Skeletal muscle tissue (tissue), 4 donors: ENCODE measurements around the gene CTU1. TPM values are rescaled to one million over a fixed set of nuclear protein-coding genes. Genes with fewer than 3 reads are reported as not detected.

Source experiments
- H3K27ac ChIP-seq: one replicate; pipeline ENCODE4 v1.7.0; 2013; ENCODE audit warnings: mild to moderate bottlenecking, low read depth, low read length, inconsistent platforms
- H3K27me3 ChIP-seq, 3 donors: one replicate each; pipeline ENCODE4 v1.7.0; 2013; ENCODE audit warnings: low read length in 3 of 3; ENCODE audit not compliant: control insufficient read depth in 3 of 3, insufficient read depth in 3 of 3
- H3K36me3 ChIP-seq, 3 donors: one replicate each; pipeline ENCODE4 v1.7.0; 2013; ENCODE audit warnings: low read length in 3 of 3; ENCODE audit not compliant: control insufficient read depth in 3 of 3, insufficient read depth in 3 of 3
- H3K4me1 ChIP-seq, 3 donors: one replicate each; pipeline ENCODE4 v1.7.0; 2013; ENCODE audit warnings: low read length in 3 of 3, mild to moderate bottlenecking in 3 of 3; ENCODE audit not compliant: control insufficient read depth in 3 of 3, insufficient read depth in 3 of 3
- H3K4me3 ChIP-seq, 3 donors: one replicate each; pipeline ENCODE4 v1.7.0; 2013; ENCODE audit warnings: low read length in 3 of 3
- H3K9ac ChIP-seq, 3 donors: one replicate each; pipeline ENCODE4 v1.7.0; 2013; ENCODE audit warnings: low read length in 3 of 3, mild to moderate bottlenecking in 3 of 3, moderate library complexity in 2 of 3, low read depth in 1 of 3
- H3K9me3 ChIP-seq, 3 donors: one replicate each; pipeline ENCODE4 v1.7.0; 2013; ENCODE audit warnings: low read length in 3 of 3; ENCODE audit not compliant: control insufficient read depth in 3 of 3
- total RNA-seq: library from RNA; depleted of rRNA; stranded (reverse); fragments of >200 nt; gene quantifications from one replicate; pipeline ENCODE4 v1.2.3, GENCODE V29; 2014
- donor health status: Osteomylitis.

The CTU1 gene
- total RNA-seq, 1 donor from 2014 or later: 4.2 TPM

DNA sequence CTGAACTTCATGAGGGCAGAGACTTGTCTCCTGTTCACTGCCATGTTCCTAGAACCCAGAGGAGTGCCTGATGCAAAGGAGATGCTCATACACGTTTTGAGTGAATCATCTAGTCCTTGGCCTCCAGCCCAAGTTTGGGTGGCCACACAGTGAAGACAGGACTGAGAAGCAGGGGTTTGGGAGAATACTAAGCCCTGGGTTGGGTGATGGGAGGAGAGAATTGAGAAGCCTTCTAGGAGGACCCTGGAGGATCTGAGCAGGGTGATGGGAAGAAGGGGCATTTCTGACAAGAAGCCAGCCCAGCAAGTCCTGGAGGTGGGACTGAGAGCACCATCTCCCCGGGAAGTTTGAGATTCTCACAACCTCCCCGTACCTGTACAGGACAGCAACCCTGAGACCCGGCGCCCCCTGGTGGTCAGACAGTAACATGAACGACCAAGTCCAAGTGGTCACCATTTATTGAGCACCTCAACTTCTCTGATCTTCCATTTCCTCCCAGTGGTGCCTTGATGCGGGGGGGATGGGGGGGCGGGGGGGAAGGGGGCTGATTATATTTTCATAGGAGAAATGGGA, 11.0 kb downstream of the CTU1 start:
- Histone ChIP-seq H3K4me3 (no peak overlapping the region), H3K36me3 (peaks cover 0 to 7% (median 3%) of the 10 kb centered on the region in 3 donors), H3K27ac (no peak overlapping the region), H3K27me3 (peaks cover 0 to 6% (median 0%) of the 10 kb centered on the region in 3 donors), H3K4me1 (peaks cover 3 to 5% (median 3%) of the 10 kb centered on the region in 3 donors), H3K9ac (no peak overlapping the region), H3K9me3 (no peaks in the 10 kb centered on the region)

DNA sequence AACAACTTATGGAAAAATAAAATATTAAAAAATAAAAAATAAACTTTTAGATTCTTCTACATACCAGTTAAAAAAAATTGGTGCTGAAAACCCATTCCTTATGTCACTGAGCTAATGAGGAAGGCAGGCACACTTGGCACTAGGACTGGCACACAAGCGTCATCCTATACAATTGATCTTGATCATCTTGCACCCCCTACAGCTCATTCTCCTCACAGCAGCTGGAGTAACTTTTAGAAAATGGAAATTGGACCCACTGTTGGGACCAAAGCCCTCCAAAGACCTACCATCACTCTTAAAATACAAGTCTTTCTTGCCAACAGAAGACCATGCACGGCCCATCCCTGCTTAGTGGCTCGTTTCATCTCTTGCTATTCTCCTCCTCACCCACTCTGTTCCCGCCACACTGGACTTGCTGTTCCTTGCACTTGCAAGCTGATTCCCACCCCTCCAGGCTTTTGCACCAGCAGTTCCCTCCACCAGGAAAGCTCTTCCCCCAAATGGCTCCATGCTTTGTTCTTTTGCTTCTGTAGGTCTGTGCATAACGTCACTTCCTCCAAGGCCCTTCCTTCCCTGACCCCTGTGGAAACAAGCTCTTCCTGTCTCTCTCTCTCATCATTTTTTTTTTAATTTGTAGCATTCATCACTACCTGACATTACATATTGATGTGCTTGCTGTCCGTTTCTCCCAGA, 11.6 kb downstream of the CTU1 start:
- no peak overlapping the region for H3K4me3 ChIP-seq
- H3K36me3 ChIP-seq: peaks cover 0 to 5% (median 2%) of the 10 kb centered on the region in 3 donors
- H3K27me3 ChIP-seq: peaks cover 0 to 6% (median 0%) of the 10 kb centered on the region in 3 donors
- H3K4me1 ChIP-seq: peaks cover 3 to 5% (median 3%) of the 10 kb centered on the region in 3 donors
- no peak overlapping the region for H3K9ac ChIP-seq
- no peak overlapping the region for H3K27ac ChIP-seq
- H3K9me3 ChIP-seq: no peaks in the 10 kb centered on the region

DNA sequence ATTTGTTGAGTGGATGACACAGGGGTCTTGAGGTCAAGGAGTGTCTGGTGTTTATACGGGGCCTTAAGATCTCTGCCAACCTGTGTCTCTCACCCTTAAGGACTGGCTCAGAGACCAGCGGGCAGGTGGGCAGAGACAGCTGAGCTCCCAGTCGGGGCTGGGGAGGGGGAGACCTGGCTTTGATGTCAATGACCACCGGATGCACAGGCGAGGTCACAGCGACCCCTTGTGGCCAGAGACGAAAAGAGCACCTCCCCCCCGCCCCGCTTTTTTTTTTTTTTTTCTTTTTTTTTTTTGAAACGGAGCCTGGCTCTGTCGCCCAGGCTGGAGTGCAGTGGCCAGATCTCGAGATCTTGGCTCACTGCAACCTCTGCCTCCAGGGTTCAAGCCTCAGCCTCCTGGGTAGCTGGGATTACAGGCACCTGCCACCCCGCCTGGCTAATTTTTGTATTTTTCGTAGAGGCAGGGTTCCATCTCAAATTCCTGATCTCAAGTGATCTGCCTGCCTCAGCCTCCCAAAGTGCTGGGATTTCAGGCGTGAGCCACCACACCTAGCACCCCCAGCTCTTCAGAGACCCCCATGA, 13.4 kb downstream of the CTU1 start:
- no peak overlapping the region for H3K9ac ChIP-seq
- no peak overlapping the region for H3K27ac ChIP-seq
- H3K4me3 ChIP-seq: no peak overlapping the region
- H3K9me3 ChIP-seq: no peaks in the 10 kb centered on the region
- no peaks in the 10 kb centered on the region for H3K4me1 ChIP-seq
- H3K27me3 ChIP-seq: peaks cover 0 to 6% (median 0%) of the 10 kb centered on the region in 3 donors
- peaks cover 0 to 4% (median under 1%) of the 10 kb centered on the region in 3 donors for H3K36me3 ChIP-seq

DNA sequence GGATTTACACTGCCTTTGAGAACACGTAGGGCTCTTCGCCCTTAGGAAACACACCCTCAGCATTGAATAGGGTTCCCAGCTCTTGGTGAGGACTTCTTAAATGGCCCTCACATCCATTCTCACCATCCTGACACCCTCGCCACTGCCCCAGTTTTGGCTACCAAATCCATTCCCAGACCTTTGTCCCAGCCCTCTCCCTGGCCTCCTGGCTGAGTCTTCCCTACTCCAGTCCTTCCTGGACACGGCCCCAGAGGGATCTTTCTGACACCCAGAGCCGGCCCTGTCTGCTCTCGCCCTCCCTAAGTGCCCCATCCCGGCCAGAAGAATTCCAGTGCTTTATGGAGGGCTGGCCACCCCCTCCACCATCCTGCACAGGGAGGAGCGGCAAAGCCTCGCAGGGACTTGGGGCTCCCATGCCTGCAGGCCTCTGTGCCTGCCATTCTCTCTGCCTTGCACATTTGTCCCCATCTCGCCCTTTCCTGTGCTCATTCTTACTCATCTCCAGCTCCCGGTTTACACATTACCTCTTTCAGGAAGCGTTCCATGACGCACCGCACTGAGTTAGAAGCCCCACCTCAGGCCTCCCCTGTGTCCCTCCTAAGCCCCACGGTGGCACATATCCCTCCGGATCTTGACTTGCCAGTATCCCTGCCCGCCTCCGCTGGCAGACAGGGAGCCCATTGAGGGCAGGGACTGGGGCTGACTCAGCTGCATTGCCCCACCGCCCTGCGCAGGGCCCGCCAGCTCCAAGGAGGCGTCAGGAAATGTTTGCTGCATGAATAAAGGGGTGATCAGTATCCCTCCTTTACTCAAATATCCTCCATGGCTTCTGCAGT, 14.5 kb downstream of the CTU1 start:
- Histone ChIP-seq H3K36me3 (no peaks in the 10 kb centered on the region), H3K4me1 (no peaks in the 10 kb centered on the region), H3K9me3 (no peaks in the 10 kb centered on the region)

DNA sequence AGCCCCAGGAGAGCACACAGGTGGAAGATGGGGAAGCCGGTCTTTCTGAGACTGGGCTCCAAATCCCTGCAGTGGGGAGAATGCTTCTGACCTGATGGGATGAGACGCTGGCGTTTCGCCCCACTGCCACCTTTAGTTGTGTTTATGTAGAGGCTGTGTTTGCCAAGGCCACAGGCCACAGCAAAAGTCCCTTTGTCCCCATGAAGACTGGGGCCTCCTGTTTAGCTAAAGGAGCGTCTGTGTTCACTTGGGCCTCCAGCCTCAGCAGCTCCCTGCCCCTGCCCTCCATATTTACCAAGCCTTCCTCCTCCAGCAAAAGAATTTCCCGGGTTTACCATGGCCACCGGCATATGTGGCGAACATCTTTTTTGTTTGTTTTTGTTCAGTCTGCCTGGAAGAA, 15.1 kb downstream of the CTU1 start:
- Histone ChIP-seq H3K9me3 (no peaks in the 10 kb centered on the region), H3K27me3 (peaks cover 0 to 6% (median 0%) of the 10 kb centered on the region in 3 donors), H3K9ac (no peak overlapping the region), H3K27ac (no peak overlapping the region), H3K4me3 (no peak overlapping the region), H3K4me1 (no peaks in the 10 kb centered on the region), H3K36me3 (no peaks in the 10 kb centered on the region)

More for the DNA sequence above, 14.5 kb downstream of the CTU1 start:
- Histone ChIP-seq H3K27ac (no peak overlapping the region), H3K27me3 (peaks cover 0 to 6% (median 0%) of the 10 kb centered on the region in 3 donors), H3K9ac (no peak overlapping the region), H3K4me3 (no peak overlapping the region)

DNA sequence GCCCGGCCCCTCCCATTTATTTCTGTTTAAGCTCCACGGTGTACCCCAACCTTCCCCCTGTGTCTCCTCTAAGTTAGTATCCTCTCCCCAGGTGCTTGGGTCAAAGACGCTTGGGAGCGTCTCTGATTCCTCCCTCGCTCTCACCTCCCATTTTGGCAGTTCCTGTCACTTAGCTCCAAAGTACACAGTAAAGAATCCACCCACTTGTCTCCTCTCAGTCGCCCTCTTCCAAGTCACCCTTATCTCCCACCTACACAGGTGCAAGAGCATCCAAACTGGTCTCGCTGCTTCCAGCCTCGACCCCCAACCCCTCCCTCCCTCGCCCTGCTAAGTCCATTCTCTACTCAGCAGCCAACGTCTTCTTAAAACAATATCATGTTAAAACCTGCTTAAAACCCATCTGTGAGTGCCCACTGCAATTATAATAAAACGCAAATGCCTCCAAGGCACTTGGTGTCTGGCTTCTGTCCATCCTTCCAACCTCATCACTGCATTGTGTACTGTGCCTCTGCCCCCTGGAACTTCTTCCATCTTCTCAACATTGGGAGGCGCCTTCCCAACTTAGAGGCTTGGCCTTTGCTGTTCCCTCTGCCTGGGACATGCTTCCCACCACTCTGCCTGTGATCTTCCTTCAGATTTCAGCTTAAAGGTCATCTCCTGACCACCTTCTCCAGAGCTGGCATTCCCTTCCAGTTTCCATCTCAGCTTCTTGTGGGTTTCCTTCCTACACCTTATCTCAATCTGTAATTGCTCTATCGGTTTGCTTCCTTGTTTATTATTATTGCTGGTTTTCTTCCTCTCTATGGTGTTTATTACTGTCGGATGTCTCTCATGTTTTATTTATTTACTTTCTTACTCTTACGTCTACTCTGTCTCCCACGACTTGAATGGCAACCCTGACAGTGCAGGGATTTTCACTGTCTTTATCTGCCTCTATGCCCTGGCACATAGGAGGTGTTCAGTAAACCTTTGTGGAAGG, 16.0 kb downstream of the CTU1 start:
- Histone ChIP-seq H3K9ac (no peak overlapping the region), H3K27me3 (peaks cover 0 to 6% (median 0%) of the 10 kb centered on the region in 3 donors), H3K36me3 (no peaks in the 10 kb centered on the region), H3K27ac (no peak overlapping the region), H3K9me3 (no peaks in the 10 kb centered on the region), H3K4me3 (no peak overlapping the region), H3K4me1 (no peaks in the 10 kb centered on the region)

DNA sequence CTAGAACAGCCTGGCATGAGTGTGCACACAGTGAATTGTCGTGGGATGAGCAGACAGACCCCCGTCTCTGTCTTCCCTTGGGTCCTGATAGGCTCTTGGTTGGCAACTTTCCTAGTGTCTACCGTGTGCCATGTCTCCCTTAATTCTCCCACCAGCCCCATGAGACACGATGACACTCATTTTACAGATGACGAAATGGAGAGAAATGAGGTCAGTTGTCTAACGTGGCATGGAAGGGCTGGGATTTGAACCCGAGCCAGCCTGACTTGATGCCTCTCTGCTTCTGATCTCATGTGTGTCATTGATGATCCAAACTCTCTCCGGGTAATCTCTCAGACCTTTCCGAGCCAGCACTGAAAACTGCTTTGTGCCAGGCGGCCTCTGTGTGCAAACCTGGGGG, 17.1 kb downstream of the CTU1 start:
- H3K27ac ChIP-seq: no peak overlapping the region
- peaks cover 0 to 6% (median 0%) of the 10 kb centered on the region in 3 donors for H3K27me3 ChIP-seq
- H3K9me3 ChIP-seq: no peaks in the 10 kb centered on the region
- H3K4me3 ChIP-seq: no peak overlapping the region
- H3K36me3 ChIP-seq: no peaks in the 10 kb centered on the region
- no peaks in the 10 kb centered on the region for H3K4me1 ChIP-seq
- no peak overlapping the region for H3K9ac ChIP-seq

DNA sequence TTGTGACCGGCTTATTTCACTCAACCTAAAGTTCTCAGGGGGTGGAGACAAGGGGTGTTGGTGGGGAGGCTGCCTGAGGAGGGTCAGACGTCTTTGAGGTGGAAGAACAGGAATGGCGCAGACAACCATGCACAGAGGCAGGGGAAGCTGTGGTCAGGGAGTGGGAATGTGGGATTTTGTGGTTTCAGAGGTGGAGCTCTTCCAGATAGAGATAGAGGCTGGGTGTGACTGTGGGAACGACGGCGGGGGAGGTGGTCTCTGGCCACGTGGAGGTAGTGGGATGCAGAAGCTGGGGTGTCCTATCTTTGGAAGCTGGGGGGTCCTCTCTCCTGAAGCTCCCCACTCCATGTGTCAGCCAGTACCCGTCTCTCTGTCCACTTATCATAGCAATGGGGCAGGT, 17.7 kb downstream of the CTU1 start:
- Histone ChIP-seq H3K4me3 (no peak overlapping the region), H3K9ac (no peak overlapping the region), H3K36me3 (no peaks in the 10 kb centered on the region), H3K9me3 (no peaks in the 10 kb centered on the region), H3K27ac (no peak overlapping the region), H3K4me1 (no peaks in the 10 kb centered on the region), H3K27me3 (peaks cover 0 to 6% (median 0%) of the 10 kb centered on the region in 3 donors)

DNA sequence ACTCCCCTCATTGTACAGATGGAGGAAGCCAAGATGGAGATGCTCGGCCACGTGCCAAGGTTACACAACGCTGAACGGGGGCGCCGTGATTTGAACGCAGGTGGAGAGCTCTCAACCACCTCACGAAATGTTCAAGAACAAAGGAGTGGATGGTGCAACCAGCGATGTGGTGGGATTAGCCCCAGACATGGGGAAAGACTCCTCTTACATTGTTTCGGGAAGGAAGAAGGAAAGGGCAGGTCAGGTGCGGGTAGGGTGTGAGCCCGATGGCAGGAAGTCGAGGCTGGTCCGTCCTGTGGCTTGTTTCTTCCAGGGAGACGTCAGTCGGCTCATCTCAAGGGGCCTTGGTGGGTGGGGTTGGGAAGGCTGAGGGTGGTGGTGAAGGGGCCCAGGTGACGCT, 18.4 kb downstream of the CTU1 start:
- no peak overlapping the region for H3K27ac ChIP-seq
- H3K36me3 ChIP-seq: no peaks in the 10 kb centered on the region
- no peak overlapping the region for H3K4me3 ChIP-seq
- H3K9ac ChIP-seq: no peak overlapping the region
- peaks cover 0 to 3% (median 0%) of the 10 kb centered on the region in 3 donors for H3K27me3 ChIP-seq
- H3K4me1 ChIP-seq: no peaks in the 10 kb centered on the region
- no peaks in the 10 kb centered on the region for H3K9me3 ChIP-seq
